Endothelial cell of umbilical vein (primary cell): ENCODE measurements around the gene VARS1. TPM values are rescaled to one million over a fixed set of nuclear protein-coding genes. Genes with fewer than 3 reads are reported as not detected.
A peak's percentile ranks its signal among the peaks of the same experiment; 100 is the strongest.
"Not testable (repeated sequence)": the region's sequence is repeated elsewhere in the genome, so short reads cannot be mapped to it uniquely, and the experiment has no call there.

Experiments used
- BruUV-seq: library from RNA; stranded (reverse); fragments of 400-500 nt; replicated peaks from 2 replicates; lab custom pipeline; 2021; lab: Mats Ljungman, UMichigan
- CTCF ChIA-PET: fragments of 300-600, 350-600 bp; sonication (Branson Sonifier 250); formaldehyde crosslinking; loops from one replicate; lab custom pipeline; 2021; ENCODE audit warnings: antibody characterized with exemption, inconsistent platforms; lab: Charles Lee
- POLR2A ChIA-PET: fragments of 300-600, 350-600 bp; sonication (Branson Sonifier 250); formaldehyde crosslinking; loops from one replicate; lab custom pipeline; 2021; ENCODE audit warnings: antibody characterized with exemption, inconsistent platforms; lab: Charles Lee
- DNase-seq: peaks from one replicate; pipeline ENCODE4 v3.0.0-alpha.2; 2011; ENCODE audit warnings: low read depth, low spot score
- FAIRE-seq: peaks from 2 replicates; lab custom pipeline; 2011; peaks lifted over from hg19 to GRCh38; lab: Jason Lieb, UNC
- H2AFZ ChIP-seq: 2 replicates; pipeline ENCODE4 v1.6.0; 2012; ENCODE audit warnings: low read depth, low read length, control low read depth, inconsistent platforms
- H3K27ac ChIP-seq: 2 replicates; pipeline ENCODE4 v1.5.1; 2011; ENCODE audit warnings: low read depth, mild to moderate bottlenecking, control low read depth, low read length, moderate library complexity; ENCODE audit not compliant: insufficient read depth
- H3K27me3 ChIP-seq, 2 experiments: 2 replicates each; pipeline versions ENCODE4 v1.6.0 to v1.6.1; 2011; ENCODE audit warnings: low read length in 2 of 2, mixed read lengths in 1 of 2; ENCODE audit not compliant: control insufficient read depth in 2 of 2, insufficient read depth in 2 of 2
- H3K36me3 ChIP-seq, 2 experiments: 2 replicates in 1 of 2; 3 replicates in 1 of 2; pipeline ENCODE4 v1.5.1; 2011; ENCODE audit warnings: low read length in 2 of 2, mild to moderate bottlenecking in 1 of 2, moderate library complexity in 1 of 2; ENCODE audit not compliant: control insufficient read depth in 2 of 2, insufficient read depth in 2 of 2; ENCODE audit errors: extremely low read depth in 1 of 2
- H3K4me1 ChIP-seq: 3 replicates; pipeline ENCODE4 v1.5.1; 2011; ENCODE audit warnings: mild to moderate bottlenecking, low read length; ENCODE audit not compliant: control insufficient read depth, insufficient read depth; ENCODE audit errors: extremely low read depth
- H3K4me2 ChIP-seq: 2 replicates; pipeline ENCODE4 v1.6.1; 2011; ENCODE audit warnings: low read length, control low read depth, mixed read lengths; ENCODE audit not compliant: insufficient read depth
- H3K4me3 ChIP-seq, 3 experiments: fragments of 200-600 bp in 1 of 3; sonication (generic), shearing (Covaris generic) in 1 of 3; replicated peaks in 1 of 3; 2 replicates each; pipeline ENCODE4 v1.5.1; 2011 to 2016; ENCODE audit warnings: control low read depth in 3 of 3, low read length in 3 of 3, mild to moderate bottlenecking in 2 of 3, inconsistent platforms in 1 of 3, low read depth in 1 of 3, moderate library complexity in 1 of 3; ENCODE audit not compliant: insufficient read depth in 1 of 3
- H3K79me2 ChIP-seq: 2 replicates; pipeline ENCODE4 v1.6.0; 2012; ENCODE audit warnings: low read length, inconsistent platforms; ENCODE audit not compliant: control insufficient read depth, insufficient read depth
- H3K9ac ChIP-seq: replicated peaks from 2 replicates; pipeline ENCODE3; 2011; ENCODE audit warnings: low read length, control low read depth; ENCODE audit not compliant: insufficient read depth; ENCODE audit errors: extremely low read depth
- H3K9me1 ChIP-seq: replicated peaks from 3 replicates; pipeline ENCODE4 v1.6.0; 2011; ENCODE audit warnings: mild to moderate bottlenecking, low read length; ENCODE audit not compliant: control insufficient read depth, insufficient read depth; ENCODE audit errors: extremely low read depth
- H3K9me3 ChIP-seq: replicated peaks from 2 replicates; pipeline ENCODE4 v1.5.1; 2012; ENCODE audit warnings: low read length, inconsistent platforms; ENCODE audit not compliant: control insufficient read depth, insufficient read depth
- H4K20me1 ChIP-seq: replicated peaks from 2 replicates; pipeline ENCODE3; 2011; ENCODE audit warnings: mild to moderate bottlenecking, low read length; ENCODE audit not compliant: control insufficient read depth, insufficient read depth; ENCODE audit errors: extremely low read depth
- EZH2 ChIP-seq: IDR thresholded peaks from 2 replicates; pipeline ENCODE4 v1.6.1; 2012; ENCODE audit warnings: borderline replicate concordance, low read depth, mild to moderate bottlenecking, moderate library complexity, low read length, inconsistent platforms; ENCODE audit not compliant: severe bottlenecking
- FOS ChIP-seq: IDR thresholded peaks from 2 replicates; pipeline ENCODE4 v1.6.1; 2011; ENCODE audit warnings: mild to moderate bottlenecking, low read length, moderate library complexity, borderline replicate concordance; ENCODE audit not compliant: insufficient read depth
- GATA2 ChIP-seq: IDR thresholded peaks from 2 replicates; pipeline ENCODE4 v1.7.0; 2011; ENCODE audit warnings: low read depth, mild to moderate bottlenecking, moderate library complexity, mixed read lengths, low read length; ENCODE audit not compliant: insufficient read length, insufficient read depth
- JUN ChIP-seq: IDR thresholded peaks from 2 replicates; pipeline ENCODE4 v1.6.1; 2011; ENCODE audit warnings: borderline replicate concordance, low read depth; ENCODE audit not compliant: insufficient read length, insufficient read depth
- MYC ChIP-seq: IDR thresholded peaks from one replicate; pipeline ENCODE4 v1.6.1; 2011; ENCODE audit warnings: mild to moderate bottlenecking, low read depth, low read length
- POLR2A ChIP-seq: IDR thresholded peaks from 2 replicates; pipeline ENCODE4 v1.6.1; 2012; ENCODE audit warnings: low read depth, mild to moderate bottlenecking, control low read depth, low read length
- POLR2AphosphoS5 ChIP-seq: IDR thresholded peaks from 2 replicates; pipeline ENCODE4 v1.6.1; 2012; ENCODE audit warnings: low read depth, mild to moderate bottlenecking, control low read depth, low read length, moderate library complexity; ENCODE audit not compliant: insufficient read depth
- dilution Hi-C: fragments of 300-500 bp; cut with MboI; formaldehyde crosslinking; loops from one replicate; pipeline ENCODE4 v1.15.0; 2019; ENCODE audit warnings: low sequenced_read_pairs; ENCODE audit not compliant: extremely low pct_ligation_motif_present
- intact Hi-C: fragments of 100-400 bp; cut with micrococcal nuclease; formaldehyde crosslinking; loops from one replicate; pipeline ENCODE4 v1.10.0; 2022
- polyA plus RNA-seq, 4 experiments: library from polyadenylated mRNA; depleted of rRNA in 3 of 4; stranded (reverse) in 3 of 4; unstranded in 1 of 4; fragments of >200 nt; gene quantifications; 2 replicates each; pipeline versions ENCODE4 v1.2.1 to v1.2.3, GENCODE V29; 2011 to 2012; ENCODE audit warnings: missing spikeins in 1 of 4
- total RNA-seq: library from RNA; stranded (reverse); gene quantifications from 2 replicates; pipeline ENCODE4 v1.2.3, GENCODE V29; 2021
- TF ChIP-seq, protein P1 (sequence below): IDR thresholded peaks from 2 replicates; pipeline ENCODE4 v1.6.1; 2011; ENCODE audit not compliant: insufficient read depth, insufficient read length
- TF ChIP-seq, protein P2 (sequence below), 2 donors: IDR thresholded peaks; 1 replicate in 1 of 2; 2 replicates in 1 of 2; pipeline ENCODE4 v1.5.1; 2011; ENCODE audit warnings: low read length in 2 of 2, mild to moderate bottlenecking in 2 of 2, moderate library complexity in 2 of 2, control low read depth in 1 of 2, inconsistent platforms in 1 of 2, low read depth in 1 of 2; ENCODE audit not compliant: insufficient read depth in 1 of 2; ENCODE audit errors: extremely low read depth in 1 of 2

Gene VARS1
- total and polyA plus RNA-seq, 2 donors (not counting 3 experiments of a cell fraction or from before 2014, with no cell fraction given), result 37.4 to 121 TPM

- peak overlapping the region; percentile 77 to 88 (median 87) for H3K4me3 ChIP-seq
- peak overlapping the region; percentile 87 for H3K9ac ChIP-seq
- ChIA-PET CTCF (interaction anchor here (1.0 to 3.1 kb wide), 13 partner anchors 9 to 115 kb away, joined by 3 to 28 read pairs (median 9); partner anchors contain the start of genes DDAH2, HSPA1A, HSPA1B and HSPA1L), POLR2A (interaction anchor here (0.6 to 2.4 kb wide), 8 partner anchors 9 to 36 kb away, joined by 3 to 32 read pairs (median 6); partner anchors contain the start of genes HSPA1A, HSPA1B, HSPA1L and VARS1)
- H4K20me1 ChIP-seq, result no peaks in the 10 kb centered on the region
- H3K27me3 ChIP-seq, result no peaks in the 10 kb centered on the region
- peak overlapping the region; percentile 70 for H2AFZ ChIP-seq
- TF ChIP-seq EZH2 (no peak), GATA2 (no peak), JUN (no peak), MYC (no peak), POLR2AphosphoS5 (no peak), POLR2A (no peak), FOS (no peak)
- TF ChIP-seq, protein P1, sequence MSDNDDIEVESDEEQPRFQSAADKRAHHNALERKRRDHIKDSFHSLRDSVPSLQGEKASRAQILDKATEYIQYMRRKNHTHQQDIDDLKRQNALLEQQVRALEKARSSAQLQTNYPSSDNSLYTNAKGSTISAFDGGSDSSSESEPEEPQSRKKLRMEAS, result no peak
- TF ChIP-seq, protein P2, sequence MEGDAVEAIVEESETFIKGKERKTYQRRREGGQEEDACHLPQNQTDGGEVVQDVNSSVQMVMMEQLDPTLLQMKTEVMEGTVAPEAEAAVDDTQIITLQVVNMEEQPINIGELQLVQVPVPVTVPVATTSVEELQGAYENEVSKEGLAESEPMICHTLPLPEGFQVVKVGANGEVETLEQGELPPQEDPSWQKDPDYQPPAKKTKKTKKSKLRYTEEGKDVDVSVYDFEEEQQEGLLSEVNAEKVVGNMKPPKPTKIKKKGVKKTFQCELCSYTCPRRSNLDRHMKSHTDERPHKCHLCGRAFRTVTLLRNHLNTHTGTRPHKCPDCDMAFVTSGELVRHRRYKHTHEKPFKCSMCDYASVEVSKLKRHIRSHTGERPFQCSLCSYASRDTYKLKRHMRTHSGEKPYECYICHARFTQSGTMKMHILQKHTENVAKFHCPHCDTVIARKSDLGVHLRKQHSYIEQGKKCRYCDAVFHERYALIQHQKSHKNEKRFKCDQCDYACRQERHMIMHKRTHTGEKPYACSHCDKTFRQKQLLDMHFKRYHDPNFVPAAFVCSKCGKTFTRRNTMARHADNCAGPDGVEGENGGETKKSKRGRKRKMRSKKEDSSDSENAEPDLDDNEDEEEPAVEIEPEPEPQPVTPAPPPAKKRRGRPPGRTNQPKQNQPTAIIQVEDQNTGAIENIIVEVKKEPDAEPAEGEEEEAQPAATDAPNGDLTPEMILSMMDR (IDR thresholded peaks at IDR 0.05; ENCODE audit: extremely low read depth in 1 of 2, insufficient read depth in 1 of 2, low read depth in 1 of 2, low read length in 2 of 2), result no peak
- no TSS peak for BruUV-seq
- H3K79me2 ChIP-seq, result peaks cover 24% of the 10 kb centered on the region
- H3K4me1 ChIP-seq, result peaks cover 11% of the 10 kb centered on the region
- FAIRE-seq (peak; percentile 50), DNase-seq (no peak)
- no peaks in the 10 kb centered on the region for H3K9me3 ChIP-seq
- no peaks in the 10 kb centered on the region for H3K9me1 ChIP-seq
- intact Hi-C loops (loop anchor here (1.0 kb wide), 1 partner anchor 10 kb away; no protein-coding TSS in a partner anchor), dilution Hi-C loops (no loop called here)
- H3K4me2 ChIP-seq, result peak overlapping the region; percentile 96
- peaks cover 3% of the 10 kb centered on the region in 2 experiments for H3K36me3 ChIP-seq
- peak overlapping the region; percentile 42 for H3K27ac ChIP-seq
Measured at GRCh38 chr6:31805939-31806469, 10.5 kb upstream of the VARS1 start.

DNA sequence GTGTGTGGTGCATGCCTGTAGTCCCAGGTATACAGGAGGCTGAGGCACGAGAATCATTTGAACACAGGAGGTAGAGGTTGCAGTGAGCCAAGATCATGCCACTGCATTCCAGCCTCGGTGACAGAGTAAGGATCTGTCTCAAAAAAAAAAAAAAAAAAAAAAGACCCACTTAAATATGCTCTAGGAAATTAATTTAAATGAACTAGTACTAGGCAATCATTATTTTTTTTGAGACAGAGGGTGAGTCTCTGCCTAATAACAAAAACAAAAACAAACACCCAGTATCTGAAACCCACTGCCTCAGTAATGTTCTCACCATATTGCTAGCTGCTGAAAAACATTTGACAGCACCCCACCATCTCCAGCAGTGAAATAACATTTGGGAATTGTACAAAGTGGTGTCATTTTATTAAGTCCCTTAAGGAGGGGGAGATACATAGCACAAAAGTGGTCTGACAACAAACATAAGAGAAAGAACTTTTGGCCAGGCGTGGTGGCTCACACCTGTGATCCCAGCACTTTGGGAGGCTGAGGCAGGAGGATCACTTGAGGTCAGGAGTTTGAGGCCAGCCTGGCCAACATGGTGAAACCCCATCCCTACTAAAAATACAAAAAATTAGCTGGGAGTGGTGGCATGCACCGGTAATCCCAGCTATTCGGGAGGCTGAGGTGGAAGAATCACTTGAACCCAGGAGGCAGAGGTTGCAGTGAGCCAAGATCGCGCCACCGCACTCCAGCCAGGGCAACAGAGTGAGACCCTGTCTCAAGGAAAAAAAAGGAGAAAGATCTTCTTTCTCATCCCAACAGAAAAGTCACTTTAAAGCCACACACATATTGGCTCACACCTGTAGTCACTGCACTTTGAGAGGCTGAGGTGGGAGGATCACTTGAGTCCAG, 5.7 kb upstream of the VARS1 start:
- dilution Hi-C loops, H3K4me3 ChIP-seq, FAIRE-seq, H3K4me1 ChIP-seq, H3K36me3 ChIP-seq, H3K27me3 ChIP-seq, DNase-seq, BruUV-seq, H4K20me1 ChIP-seq, H3K9me1 ChIP-seq, H2AFZ ChIP-seq, H3K9me3 ChIP-seq, H3K4me2 ChIP-seq, POLR2A ChIA-PET, intact Hi-C loops, H3K27ac ChIP-seq, H3K9ac ChIP-seq, CTCF ChIA-PET: not testable (repeated sequence)
- H3K79me2 ChIP-seq, result peaks cover 22% of the 10 kb centered on the region
